GM11168 (cell line): ENCODE measurements around the gene C19orf73.
"Not testable (repeated sequence)": the region's sequence is repeated elsewhere in the genome, so short reads cannot be mapped to it uniquely, and the experiment has no call there.

Experiments
- in situ Hi-C: fragments of 300-500 bp; cut with MboI; formaldehyde crosslinking; loops from one replicate; pipeline ENCODE4 v1.12.0; 2022; ENCODE audit warnings: low sequenced_read_pairs; ENCODE audit not compliant: unreplicated experiment

Gene C19orf73

DNA sequence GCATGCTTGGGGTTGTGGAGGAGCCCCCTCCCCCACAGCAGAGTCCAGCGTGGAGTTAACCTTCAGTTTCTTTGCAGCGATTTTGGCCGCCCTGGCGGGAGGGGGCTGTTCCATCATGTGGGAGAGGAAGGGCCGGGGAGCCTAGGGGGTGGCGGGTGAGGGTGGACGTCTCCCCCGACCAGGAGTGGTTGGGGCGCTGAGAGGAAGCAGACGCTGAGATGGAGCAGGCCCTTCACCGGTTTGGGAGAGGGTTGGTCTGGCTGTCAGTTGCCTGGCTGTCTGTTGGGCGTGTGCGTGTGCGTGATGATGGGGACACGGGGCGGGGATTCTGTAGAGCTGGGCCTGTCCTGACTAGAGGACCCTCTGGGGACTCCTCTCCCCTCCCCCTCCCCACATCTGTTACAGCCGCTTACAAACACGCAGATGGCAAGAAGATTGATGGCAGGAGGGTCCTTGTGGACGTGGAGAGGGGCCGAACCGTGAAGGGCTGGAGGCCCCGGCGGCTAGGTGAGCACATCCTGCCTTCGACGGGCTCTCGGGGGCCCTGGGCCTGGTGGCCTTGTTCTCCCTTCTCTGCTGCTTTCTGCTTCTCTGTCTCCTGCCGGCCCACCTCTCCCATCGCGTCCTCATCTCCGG lies 14.6 kb downstream of the C19orf73 start:
- in situ Hi-C loops, result no loop called here

DNA sequence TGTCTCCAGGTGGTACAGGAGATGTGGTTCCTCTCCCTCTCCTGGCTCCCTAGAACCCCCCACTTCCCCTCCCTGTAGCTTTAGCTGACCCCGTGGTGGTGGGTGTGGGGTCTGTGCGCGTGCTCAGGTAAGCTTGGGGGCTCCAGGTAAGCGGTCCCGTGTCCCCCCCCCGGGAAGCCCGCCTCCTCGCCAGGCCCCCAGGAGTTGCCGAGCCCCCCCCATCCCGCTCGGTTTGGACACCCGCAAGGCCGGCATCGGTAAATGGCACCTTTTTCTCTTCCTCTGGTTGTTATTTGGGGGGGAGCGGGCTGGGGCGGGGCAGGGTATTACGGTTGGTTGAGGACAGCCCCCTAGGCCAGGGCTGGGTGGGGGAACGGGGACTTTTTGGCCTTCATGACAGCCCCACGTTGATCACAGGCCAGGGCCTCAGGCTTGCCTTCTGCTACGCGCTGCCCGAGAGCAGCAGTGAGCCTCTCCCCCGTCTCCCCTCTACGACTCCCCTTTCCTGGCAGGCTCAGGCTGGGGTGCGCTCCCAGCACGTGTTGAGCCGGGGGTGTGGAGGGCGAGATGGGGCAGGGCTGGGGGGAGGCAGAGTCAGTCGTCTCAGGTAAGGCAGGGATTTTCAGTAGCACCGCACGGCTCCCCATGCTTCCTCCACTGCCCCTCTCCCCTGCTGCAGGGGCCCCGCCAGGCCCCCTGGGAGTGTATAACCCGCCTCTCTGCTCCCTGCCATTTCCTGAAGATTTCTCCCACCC lies 15.4 kb downstream of the C19orf73 start:
- in situ Hi-C loops, result no loop called here

DNA sequence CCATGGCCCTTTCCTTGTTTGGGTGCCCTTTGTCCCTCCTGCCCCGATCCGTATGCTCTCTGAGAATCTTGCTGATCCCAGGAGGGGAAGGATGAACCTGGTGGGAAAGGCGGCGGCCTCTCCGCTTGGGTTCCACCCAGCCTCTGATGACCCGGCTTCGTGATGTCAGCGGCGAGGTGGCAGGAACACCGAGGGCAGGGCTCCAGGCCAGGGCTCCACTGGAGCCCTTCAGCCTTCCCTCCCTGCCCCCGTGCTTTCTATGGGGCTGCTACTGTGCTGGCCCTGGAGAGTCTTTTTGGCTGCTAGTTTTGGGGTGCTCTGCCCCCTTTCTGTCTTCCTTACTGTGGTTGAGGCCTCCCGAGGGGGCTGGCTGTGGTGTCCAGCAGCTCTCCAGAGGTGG lies 16.6 kb downstream of the C19orf73 start:
- in situ Hi-C loops, result no loop called here

DNA sequence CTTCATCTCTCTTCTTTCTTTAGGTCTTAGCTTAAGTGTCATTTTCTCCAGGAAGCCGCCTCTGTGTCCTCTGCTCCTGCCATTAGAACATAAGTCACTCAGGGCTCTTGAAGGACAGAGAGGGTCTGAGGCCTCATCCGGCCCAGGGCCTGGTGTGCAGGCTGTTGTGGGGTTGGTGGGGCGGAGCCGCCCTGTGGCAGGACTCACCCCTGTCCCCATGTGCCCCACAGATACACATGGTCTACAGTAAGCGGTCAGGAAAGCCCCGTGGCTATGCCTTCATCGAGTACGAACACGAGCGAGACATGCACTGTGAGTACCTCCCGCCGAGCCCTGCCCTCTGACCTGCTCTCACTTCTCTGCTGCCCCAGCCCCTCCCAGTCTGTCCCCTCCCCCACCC lies 17.8 kb downstream of the C19orf73 start:
- in situ Hi-C loops, result no loop called here

DNA sequence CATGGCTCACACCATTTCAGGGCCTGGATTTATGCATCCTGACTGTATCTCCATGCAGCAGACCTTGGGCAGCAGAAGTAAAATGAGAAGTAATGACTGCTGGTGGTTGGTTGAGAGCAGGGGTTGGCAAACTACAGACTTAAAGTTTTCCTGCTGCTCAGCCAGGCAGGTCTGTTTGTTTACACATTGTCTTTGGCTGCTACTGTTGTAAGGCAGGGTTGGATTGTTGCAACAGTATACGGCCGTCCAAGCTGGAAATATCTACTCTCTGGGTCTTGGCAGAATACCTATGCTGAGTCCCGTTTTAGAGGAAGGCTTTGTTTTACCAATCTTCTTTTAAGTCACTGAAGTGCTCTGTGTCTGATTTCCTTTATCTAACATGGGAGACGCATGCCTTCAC lies 20.1 kb downstream of the C19orf73 start:
- in situ Hi-C loops, result no loop called here

DNA sequence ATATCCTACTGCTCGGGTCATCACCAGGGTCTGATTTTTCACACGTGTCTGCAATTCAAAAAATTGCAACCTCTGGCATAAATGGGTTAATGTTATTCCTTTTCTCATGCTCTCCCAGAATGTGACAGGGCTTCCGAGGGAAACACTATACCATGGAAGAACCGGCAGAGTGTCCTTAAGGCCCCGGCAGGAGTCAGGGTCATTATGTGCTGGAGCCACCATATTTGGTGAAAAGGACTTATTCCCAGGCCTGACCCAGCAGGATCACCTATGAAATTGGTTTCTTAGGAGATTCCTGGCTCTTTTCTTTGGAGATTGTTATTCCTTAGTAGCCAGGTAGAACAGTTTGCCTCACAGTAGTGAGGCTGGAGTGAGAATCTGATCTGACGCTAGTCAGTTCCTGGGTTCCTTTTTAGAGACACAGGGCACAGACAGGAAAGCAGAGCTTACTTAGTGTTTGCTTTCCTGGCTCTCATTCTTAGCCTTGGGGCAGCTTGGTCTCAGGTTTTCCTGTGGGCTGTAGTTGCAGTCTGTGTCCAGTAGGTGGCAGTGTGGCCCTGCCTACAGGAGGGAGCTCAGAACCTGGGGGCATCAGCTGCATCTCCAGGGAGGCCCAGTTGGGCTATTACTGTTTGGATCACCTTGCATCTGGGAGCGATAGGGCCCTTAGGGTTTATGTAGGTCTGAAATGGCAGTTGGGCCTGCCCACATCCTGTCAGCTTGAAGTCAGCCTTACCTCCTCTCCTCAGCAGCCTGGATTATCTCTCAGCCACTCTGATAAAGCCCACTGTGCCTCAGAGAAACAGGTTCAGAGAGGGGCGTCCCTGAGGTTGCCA lies 21.3 kb downstream of the C19orf73 start:
- in situ Hi-C loops, result no loop called here

DNA sequence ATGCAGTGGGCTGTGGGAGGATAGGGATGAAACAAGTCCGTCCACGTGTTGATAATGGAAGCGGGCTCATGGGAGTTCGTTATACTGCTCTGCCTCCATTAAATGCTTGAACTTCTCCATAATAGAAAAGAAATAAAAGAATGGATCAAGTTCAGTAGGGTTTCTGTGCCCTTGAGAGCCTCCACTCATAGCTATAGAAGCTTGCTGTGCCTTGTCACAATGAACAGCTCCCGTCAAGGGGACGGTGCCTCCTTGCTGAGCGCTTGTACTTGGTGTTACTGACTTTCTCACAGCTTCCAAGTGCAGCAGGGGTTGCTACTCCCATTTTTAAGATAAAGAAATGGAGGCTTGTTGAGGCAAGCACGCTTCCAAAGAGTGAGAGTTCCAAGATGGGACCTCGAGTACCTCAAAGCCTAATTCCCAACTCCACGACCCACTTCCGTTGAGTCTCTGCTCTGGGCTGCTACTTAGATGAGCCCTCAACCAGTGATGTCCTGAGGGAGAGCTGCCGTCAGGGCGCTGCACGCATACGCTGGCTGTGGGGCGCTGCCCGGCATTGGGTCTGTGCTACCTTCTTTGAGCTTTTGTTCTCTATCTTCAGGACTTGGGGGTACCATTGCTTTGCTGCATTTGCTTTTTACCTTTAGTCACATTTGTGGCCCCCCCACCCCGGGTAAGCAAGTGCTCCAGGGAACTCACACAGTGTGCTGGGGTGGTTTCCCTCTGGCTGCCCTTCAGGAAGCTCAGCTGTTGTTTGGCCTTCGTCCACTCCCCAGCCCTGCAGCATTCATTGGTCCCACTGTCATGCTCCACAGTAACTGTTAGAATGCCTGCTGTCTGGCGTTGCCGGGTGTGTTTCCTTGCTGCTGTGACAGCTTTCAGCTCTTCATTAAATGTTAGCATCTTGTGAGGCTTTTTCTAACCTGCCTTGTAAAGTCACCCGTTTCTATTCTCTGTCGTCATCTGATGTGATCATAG lies 24.1 kb downstream of the C19orf73 start:
- in situ Hi-C loops, result no loop called here

DNA sequence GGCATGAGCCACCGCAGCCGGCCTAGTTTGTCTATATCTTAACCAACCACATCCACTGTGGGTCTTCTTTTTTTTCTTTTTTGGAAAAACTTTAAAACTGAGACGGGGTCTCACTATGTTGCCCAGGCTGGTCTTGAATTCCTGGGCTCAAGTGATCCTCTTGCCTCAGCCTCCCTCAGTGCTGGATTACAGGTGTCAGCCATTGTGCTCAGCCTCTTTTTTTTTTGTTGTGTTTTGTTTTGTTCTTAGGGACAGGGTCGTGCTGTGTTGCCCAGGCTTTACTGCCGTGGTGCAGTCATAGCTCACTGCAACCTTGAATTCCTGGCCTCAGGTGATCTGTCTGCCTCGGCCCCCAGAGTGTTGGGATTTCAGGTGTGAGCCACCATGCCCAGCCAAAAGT lies 26.3 kb downstream of the C19orf73 start:
- in situ Hi-C loops, result no loop called here

DNA sequence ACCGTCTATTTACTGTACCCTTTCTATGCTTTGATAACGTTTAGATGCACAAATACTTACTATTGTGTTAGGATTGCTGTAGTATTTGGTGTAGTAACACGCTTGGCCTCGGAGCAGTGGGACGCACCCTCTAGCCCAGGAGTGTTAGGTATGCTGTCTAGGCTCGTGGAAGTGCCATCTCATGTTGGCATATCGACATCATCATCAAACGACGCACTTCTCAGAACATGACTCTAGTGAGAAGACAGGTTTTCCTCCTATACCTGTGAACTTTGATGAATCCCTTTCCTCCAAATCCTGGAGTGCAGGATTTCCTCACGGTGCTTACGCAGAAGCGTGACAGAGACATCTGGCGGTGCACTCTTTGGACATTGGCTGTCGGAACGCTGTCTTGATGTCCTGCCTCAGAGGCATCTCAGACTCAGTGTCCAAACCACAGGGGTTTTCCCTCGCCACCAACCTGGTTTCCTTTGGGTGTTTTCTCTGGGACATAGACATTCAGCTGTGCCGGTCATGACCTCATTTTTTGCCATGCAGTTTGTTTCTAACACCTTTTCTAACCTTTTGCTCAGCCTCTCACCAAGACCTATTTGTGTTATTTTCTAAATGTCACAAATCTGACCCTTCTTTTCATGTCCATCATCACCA lies 27.4 kb downstream of the C19orf73 start:
- in situ Hi-C loops, result no loop called here

DNA sequence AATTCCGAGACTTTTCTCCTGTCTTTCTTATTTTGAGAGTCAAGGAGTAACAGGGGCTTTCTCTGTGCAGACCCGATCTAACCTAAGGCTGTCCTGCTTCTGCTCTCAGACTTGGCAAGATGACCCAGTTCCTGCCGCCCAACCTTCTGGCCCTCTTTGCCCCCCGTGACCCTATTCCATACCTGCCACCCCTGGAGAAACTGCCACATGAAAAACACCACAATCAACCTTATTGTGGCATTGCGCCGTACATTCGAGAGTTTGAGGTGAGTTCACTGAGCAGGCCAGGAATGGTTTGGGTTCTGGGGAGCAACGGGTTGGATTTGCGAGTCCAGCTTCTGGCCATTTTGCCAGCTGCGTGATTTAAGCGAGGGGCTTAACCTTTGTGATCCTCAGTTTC lies 32.6 kb downstream of the C19orf73 start:
- in situ Hi-C loops, result no loop called here

DNA sequence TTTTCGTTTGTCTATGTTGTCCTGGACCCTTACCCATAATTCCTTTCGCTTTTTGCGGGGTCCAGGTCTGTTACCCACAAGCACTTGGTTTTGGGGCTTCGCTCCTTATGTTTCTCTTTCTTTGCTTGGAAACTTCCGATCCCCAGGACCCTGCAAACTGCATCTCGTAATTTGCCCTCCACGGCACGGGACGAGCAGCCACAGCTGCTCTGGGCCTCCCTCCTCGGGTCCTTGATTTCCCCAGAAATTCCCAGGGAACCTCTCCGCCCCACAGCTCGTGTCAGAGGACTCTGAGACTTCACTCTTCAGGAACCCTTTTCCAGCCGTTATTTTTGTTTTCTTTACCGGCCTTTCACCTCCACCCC lies 33.1 kb downstream of the C19orf73 start:
- in situ Hi-C loops, result no loop called here

DNA sequence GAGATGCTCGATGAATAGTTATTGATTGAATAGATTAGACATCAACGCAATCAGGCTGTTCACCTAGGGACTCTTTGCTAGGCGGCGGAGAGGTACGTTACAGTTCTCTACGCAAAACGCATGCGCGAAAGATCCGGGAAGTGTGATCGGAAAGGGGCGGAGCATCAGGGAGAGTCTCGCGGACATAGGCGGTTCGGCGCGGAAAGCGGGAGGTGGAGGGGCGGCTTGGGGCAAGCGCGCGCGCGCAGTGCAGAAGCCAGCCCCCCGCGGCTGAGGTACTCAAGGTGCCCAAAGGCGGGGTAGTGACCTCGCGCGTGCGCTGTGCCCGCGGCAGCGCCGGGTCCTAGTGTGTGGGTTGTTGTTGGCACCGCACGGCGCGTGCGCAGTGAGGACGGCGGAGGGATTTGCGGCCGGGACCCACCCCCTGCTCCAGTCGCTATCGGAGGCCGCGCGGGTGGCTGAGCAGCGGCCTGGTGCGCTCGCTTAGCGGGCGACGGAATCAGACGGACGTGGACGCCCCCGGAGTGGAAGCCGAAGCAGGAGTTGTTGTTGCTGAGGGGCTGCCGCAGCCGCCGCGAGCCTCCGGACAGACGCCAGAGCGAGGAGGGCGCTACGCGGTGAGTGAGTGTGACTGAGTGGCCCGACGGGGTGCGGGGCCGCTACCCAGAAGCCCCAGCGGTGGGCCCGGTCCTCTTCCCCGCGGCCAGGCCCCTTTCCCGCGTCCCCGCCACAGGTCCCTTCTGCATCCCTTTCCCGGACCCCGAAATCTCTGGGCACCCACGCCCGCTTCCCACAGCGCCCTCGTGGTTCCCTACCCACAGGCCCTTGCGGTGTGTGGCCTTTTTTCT lies 33.7 kb downstream of the C19orf73 start, which contains the start of gene SNRNP70:
Gene SNRNP70, plus strand, starts transcription at position 432 of the 848 bp plus-strand sequence. CDS start 964 bp downstream, outside the sequence.
- in situ Hi-C loops, result no loop called here

DNA sequence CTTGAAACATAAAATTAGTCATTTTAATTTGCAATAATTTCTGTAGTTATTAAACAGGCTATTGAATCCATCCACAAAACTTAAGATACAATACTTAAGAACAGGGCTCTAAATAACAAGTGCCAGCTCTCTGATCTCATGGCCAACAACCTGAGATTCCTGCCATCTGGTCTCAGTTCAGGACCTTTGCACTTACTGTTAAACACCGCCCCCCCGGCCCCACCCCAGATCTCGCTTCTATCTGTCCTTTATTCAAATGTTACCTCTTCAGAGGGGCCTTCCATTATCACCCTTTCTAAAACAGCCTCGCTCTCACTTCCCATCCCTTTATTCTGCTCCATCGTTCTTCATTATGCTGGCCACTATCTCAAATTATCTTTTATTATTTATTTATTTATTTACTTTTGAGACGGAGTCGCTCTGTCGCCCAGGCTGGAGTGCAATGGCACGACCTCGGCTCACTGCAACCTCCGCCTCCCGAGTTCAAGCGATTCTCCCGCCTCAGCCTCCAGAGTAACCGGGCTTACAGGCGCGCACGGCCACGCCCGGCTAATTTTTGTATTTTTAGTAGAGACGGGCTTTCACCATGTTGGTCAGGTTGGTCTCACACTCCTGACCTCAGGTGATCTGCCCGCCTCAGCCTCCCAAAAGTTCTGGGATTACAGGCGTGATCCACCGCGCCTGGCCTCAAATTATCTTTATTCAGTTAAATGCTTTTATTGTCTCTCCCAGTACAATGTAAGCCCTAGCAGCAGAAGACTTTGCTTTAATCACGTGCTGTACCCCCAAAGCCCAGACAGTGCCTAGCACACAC lies 34.5 kb downstream of the C19orf73 start:
- in situ Hi-C loops, result no loop called here

DNA sequence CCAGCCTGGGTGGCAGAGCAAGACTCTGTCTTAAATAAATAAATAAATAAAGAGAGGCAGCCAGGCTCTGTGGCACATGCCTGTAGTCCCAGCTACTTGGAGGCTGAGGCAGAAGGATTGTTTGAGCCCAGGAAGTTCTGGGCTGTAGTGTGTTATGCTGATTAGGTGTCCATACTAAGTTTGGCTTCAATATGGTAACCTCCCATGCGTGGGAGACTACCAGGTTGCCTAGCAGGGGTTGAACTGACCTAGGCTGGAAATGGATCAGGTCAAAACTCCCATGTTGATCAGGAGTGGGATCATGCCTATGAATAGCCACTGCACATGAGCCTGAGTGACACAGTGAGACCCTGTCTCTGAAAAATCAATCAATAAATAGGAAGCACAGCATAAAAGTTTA lies 37.7 kb downstream of the C19orf73 start:
- in situ Hi-C loops, result no loop called here

DNA sequence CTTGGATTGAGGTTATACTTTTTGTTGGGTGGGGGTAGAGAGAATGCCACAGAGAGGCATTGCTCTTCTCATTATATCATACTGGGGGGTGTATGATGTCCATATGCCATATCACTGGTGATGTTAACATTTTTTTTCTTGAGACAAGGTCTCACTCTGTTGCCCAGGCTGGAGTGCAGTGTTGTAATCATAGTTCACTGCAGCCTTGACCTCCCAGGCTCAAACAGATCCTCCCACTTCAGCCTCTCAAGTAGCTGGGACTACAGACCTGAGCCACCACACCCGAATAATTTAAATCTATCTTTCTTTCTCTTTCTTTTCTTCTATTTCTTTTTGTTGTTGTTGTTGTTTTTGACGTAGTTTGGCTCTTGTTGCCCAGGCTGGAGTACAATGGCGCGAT lies 38.6 kb downstream of the C19orf73 start:
- in situ Hi-C loops, result no loop called here

DNA sequence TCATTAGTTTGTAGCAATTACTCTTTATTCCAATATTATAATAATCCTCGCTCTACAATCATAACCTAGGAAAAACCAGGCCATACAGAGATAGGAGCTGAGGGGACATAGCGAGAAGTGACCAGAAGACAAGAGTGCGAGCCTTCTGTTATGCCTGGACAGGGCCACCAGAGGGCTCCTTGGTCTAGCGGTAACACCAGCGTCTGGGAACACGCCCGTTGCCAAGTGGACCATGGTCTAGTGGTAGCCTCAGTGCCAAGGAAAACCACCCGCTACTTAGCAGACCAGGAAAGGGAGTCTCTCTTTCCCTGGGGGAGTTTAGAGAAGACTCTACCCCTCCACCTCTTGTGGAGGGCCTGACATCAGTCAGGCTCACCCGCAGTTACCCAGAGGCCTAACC lies 44.1 kb downstream of the C19orf73 start:
- in situ Hi-C loops, result not testable (repeated sequence)

DNA sequence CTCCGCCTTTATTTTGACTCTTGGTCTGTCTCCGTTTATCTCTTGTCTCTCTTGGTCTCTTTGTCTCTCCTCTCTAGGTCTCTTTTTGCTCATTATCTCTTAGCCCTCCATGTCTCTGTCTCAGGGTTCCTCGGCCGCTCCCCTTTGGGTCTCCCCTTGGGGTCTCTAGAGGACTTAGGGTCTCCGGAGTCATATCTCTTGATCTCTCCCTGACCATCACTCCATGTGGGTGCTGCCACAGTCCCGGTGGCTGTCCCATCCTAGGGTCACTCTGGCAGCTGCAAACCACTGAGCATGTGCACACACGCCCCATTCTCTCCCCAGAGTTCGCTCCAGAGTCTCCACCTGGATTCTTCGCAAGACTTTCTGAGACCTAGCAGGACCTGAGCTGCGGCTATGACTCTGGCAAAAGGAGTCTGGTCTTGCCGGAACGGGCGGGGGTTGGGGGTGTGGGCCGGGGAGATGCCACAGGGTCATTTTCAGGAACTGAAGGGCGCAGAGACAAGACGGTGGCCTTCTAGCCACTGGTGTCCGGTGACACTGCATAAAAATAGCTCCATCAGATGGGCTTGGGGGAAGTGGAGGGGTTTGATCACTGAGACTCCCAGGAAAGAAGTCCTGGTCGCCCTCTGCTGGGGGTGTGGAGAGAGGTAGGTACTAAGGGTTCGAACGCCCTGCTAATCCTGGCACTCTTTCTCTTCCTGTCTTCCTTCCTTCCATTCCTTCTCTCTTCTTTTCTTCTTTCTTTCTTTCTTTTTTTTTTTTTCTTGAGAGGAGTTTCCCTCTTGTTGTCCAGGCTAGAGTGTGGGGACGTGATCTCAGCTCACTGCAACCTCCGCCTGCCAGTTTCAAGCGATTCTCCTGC lies 45.2 kb downstream of the C19orf73 start:
- in situ Hi-C loops, result no loop called here
